ENCODE results near the gene AKT3.

AKT3 gene

GRCh38 chr1:243469497-243469896 lies 380.5 kb downstream of the AKT3 start:
- no peak for DNase-seq (ENCODE audit: low read depth in 2 of 2)

DNA sequence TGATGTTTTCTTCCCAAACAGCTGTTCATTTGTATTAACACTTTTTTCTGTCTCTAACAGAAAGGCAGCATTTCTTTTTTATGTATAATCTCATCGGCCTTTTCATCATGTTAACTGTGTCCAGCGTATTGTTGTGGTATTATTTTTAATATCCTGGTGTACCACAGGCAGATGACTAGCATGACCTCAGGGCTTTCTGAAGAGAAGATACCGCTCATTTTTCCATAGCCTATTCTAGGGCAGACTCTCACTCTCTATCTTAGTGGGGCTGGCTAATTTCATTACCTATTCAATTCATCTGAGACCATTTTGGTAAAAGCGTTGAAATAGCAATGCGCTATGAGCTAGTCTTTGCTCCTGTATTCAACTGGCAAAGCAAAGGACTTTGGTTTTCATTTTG lies 384.3 kb downstream of the AKT3 start:
- no peak for DNase-seq (ENCODE audit: low read depth in 2 of 2)

DNA sequence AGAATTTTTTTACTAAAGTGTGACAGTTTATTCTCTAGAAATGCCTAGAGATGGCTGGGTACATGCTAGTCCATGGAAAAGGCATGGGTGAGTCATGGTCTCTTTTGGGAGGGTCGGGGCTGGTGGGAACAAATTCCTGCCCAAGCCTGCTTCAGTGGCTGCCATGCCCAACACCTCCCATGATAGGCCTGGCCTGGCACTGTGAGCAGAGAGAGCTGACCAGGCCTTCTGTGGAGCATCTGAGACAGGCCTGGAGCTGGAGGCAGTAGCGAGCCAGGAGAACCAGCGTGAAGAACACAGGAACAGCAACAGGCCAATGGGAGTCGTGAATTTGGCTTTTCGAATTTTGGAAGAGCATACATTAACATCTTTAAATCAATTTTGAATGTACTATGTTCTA lies 385.0 kb downstream of the AKT3 start:
- no peak for DNase-seq (ENCODE audit: low read depth in 2 of 2)

DNA sequence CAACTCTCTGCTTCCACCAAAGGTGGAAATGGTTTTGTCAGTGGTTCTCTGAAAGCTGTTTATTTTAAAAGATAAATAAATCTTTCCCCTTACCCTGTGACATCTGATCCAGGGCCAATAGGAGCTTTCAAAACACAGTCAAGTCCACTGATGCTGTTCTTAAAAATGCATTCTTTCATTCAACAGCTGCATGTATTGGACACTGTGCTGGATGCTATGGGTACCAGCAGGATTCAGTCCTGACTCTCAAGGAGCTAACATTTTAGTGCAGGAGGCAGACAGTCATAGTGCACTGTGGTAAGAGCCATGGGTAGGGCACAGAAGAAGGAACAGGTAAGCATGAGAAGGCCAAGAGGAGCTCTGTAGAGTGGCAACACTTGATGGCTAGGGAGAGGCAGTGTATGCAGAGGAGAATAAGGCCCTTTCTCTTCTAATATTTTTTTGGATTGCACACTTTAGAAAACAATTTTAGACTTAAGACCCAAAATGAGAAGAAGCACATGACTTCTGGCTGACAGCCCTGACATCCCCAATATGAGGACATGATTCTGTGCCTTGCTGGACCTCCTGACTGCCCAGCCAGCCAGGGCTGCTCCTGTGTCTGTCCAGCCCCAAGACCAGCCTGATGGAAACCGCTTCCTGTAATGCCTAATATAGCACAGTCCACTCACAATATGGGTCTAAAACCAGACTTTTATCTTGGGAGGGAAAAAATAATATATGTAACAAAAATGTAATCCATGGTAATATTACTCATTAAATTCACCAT lies 386.9 kb downstream of the AKT3 start:
- DNase-seq (ENCODE audit: low read depth in 2 of 2): no peak

- no peak for DNase-seq (ENCODE audit: low read depth in 2 of 2)
Measured at GRCh38 chr1:243461700-243462099, 388.3 kb downstream of the AKT3 start.

DNA sequence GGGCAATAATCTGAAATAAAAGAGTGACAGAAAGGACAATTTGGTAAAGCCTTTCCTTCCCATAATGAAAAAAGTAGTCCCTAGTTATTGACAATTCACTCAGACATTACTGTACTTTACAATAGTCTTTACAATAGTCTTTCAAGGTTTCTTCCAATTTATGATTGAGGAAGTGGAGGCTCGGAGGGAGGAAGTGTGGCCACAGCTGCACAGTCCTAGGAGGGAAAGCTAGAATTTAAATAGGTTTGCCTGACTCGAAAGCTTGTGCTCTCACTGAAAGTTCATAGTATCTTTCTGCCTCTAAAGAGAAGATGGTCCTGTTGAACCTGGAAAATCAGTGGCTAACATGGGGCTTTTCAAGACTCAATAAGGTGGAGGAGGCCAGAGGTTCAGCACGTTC lies 391.0 kb downstream of the AKT3 start:
- DNase-seq (ENCODE audit: low read depth in 2 of 2): no peak

GRCh38 chr1:243457363-243457982 lies 392.6 kb downstream of the AKT3 start:
- no peak for DNase-seq (ENCODE audit: low read depth in 2 of 2)

- no peak for DNase-seq (ENCODE audit: low read depth in 2 of 2)
Measured at GRCh38 chr1:243455760-243456651, 394.0 kb downstream of the AKT3 start.

DNA sequence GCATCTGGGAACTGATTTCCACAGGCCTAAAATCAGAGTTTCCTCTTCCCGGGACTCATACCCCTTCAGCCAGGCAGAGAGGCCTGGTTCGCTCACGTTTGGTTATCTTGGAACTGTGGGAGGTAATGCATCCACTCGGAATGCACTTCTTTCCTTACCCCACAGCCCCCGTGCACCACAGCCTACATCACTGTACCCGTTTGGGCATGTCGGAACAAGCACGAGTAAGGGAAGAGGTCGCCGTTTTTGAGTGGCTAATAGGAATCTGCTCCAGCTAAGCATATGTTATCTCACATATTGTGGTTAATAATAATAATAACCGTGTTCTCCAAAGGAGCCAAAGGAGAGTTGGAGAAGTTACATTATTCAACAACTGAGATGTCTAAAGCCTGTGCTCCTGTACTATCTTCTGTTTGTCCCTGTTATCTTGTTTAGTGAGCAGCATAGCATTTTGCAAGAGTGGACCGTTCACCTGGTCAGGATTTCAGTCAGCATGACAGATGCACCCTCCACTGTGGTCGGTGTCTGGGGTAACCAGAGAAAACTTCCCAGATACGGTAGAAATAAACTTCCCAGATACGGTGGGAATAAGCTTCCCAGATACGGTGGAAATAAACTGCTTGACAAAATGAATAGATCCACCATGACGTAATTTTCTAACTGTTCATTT lies 395.6 kb downstream of the AKT3 start:
- no peak for DNase-seq (ENCODE audit: low read depth in 2 of 2)

- DNase-seq (ENCODE audit: low read depth in 2 of 2): no peak
Measured at GRCh38 chr1:243452092-243452491, 398.0 kb downstream of the AKT3 start.

GRCh38 chr1:243449373-243449772 lies 400.7 kb downstream of the AKT3 start:
- DNase-seq (ENCODE audit: low read depth in 2 of 2): no peak

DNA sequence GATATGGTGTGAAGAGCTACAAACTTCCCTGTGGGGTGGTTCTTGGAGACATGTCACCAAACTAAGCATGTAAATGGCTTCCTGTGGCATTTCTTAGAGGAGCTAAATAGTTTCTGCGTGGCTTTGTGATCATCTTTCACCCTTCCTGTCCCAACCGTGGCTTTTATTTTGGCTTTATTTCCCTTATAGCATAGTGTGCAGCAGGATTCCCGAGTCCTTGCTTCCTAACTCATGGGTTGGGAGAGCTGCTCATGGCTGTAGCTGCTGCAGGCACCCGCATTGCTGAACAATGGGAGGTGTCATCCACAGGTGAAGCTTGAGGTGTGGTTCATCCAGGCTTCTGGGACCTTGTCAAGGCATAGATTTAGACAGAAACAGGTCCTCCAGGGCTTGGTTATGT lies 402.2 kb downstream of the AKT3 start:
- no peak for DNase-seq (ENCODE audit: low read depth in 2 of 2)

- no peak for DNase-seq (ENCODE audit: low read depth in 2 of 2)
Measured at GRCh38 chr1:243447347-243447746, 402.7 kb downstream of the AKT3 start.

DNA sequence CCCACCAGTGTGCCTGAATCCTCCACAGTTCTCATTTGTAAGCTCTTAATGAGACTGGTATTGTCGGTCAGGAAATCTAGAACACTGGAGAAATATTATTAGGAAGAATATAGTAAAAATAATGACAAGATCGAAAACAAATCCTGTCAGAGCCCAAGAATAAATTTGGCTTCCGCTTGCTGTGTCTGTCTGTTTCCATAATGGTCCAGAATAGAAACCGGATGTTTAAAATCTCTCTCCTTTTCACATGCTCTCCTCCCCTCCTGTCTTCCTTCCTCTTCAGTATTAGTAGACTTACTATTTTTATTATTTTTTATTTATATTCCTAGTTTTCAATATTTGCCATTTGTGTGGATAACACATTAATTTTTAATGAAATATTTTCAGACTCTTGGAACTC lies 406.5 kb downstream of the AKT3 start:
- no peak for DNase-seq (ENCODE audit: low read depth in 2 of 2)

DNA sequence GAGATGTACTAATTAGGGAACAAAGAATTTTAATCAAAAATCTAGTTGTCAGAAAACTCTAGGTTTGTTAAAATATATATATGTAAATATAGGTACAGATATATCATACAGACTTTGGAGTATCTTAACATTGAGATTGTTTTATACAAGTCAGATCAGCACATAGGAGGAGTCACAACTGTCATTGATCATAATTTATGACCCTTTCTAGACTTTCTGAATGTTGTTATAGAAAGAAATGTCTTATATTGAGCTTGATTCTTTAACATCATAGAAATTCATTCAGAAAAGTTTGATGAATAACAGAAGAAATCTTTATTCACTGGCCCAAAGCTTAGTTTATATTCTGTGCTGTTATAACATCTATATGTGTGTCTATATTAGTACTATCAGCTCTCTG lies 408.4 kb downstream of the AKT3 start:
- DNase-seq (ENCODE audit: low read depth in 2 of 2): no peak

- DNase-seq (ENCODE audit: low read depth in 2 of 2): no peak
Measured at GRCh38 chr1:243440406-243440805, 409.6 kb downstream of the AKT3 start.

- no peak for DNase-seq (ENCODE audit: low read depth in 2 of 2)
Measured at GRCh38 chr1:243438815-243439214, 411.2 kb downstream of the AKT3 start.
